ENCODE results near the gene CD180. TPM values are rescaled to one million over a fixed set of nuclear protein-coding genes. Genes with fewer than 3 reads are reported as not detected.

The CD180 gene
- total RNA-seq, 1 experiment from 2014 or later, result not detected

GRCh38 chr5:67241326-67241725, 44.7 kb upstream of the CD180 start:
- Histone ChIP-seq H3K27me3 (ENCODE audit: insufficient read depth, low read length) (no peaks in the 10 kb centered on the region), H3K36me3 (ENCODE audit: control insufficient read depth in 1 of 2, insufficient read depth in 2 of 2, low read length in 2 of 2) (no peaks in the 10 kb centered on the region), H3K9me2 (ENCODE audit: insufficient read depth) (no peaks in the 10 kb centered on the region), H3K9me3 (ENCODE audit: control insufficient read depth in 1 of 2, insufficient read depth in 1 of 2, low read depth in 1 of 2, low read length in 2 of 2) (no peaks in the 10 kb centered on the region), H3K27ac (ENCODE audit: low read depth, low read length) (no peak overlapping the region), H3K4me2 (ENCODE audit: low read length) (no peak overlapping the region), H3K9ac (ENCODE audit: low read length) (no peak overlapping the region), H3K79me2 (ENCODE audit: insufficient read depth, low read length) (no peaks in the 10 kb centered on the region), H3K4me3 (replicated peaks in 1 of 2; ENCODE audit: low read depth in 1 of 2, low read length in 2 of 2) (no peak overlapping the region), H4K20me1 (ENCODE audit: insufficient read depth) (no peaks in the 10 kb centered on the region), H3K4me1 (ENCODE audit: control insufficient read depth in 1 of 2, insufficient read depth in 2 of 2, low read length in 2 of 2) (no peaks in the 10 kb centered on the region), H2AFZ (ENCODE audit: low read depth, low read length, poor library complexity, severe bottlenecking) (no peak overlapping the region)
- DNase-seq (ENCODE audit: low read depth, low spot score) (no peak), ATAC-seq (no peak)
- intact Hi-C loops (cut with micrococcal nuclease), result loop anchor here (10.0 kb wide), 2 partner anchors 253 to 1223 kb away; no protein-coding TSS in a partner anchor
- POLR2A ChIA-PET, result no interaction called here
- TF ChIP-seq SP1 (IDR thresholded peaks at IDR 0.05; ENCODE audit: low read depth) (no peak), MAX (IDR thresholded peaks at IDR 0.05) (no peak), ZNF274 (IDR thresholded peaks at IDR 0.05; ENCODE audit: low read depth, low read length) (no peak), CEBPB (IDR thresholded peaks at IDR 0.05; ENCODE audit: low read depth) (no peak), ATF3 (IDR thresholded peaks at IDR 0.05) (no peak), FOSL1 (IDR thresholded peaks at IDR 0.05; ENCODE audit: low read depth) (no peak), TCF7L2 (IDR thresholded peaks at IDR 0.05; ENCODE audit: borderline replicate concordance, extremely low read depth, insufficient read depth, insufficient read length) (no peak), REST (IDR thresholded peaks at IDR 0.05; ENCODE audit: low read depth) (no peak), RAD21 (IDR thresholded peaks at IDR 0.05; ENCODE audit: low read depth) (no peak), POLR2A (IDR thresholded peaks at IDR 0.05; ENCODE audit: borderline replicate concordance, extremely low read depth, insufficient read depth, insufficient read length) (no peak), CBX3 (IDR thresholded peaks at IDR 0.05; ENCODE audit: low read depth) (no peak), ELF1 (IDR thresholded peaks at IDR 0.05; ENCODE audit: borderline replicate concordance, low read depth) (no peak), YY1 (IDR thresholded peaks at IDR 0.05; ENCODE audit: extremely low read depth, insufficient replicate concordance, low read depth, low read length) (no peak), EZH2 (IDR thresholded peaks at IDR 0.05) (no peak), SIN3A (IDR thresholded peaks at IDR 0.05; ENCODE audit: low read depth) (no peak), POLR2AphosphoS5 (IDR thresholded peaks at IDR 0.05; ENCODE audit: low read depth, low read length) (no peak), ZBTB33 (IDR thresholded peaks at IDR 0.05; ENCODE audit: extremely low read depth, insufficient replicate concordance, low read length) (no peak), CTCF (IDR thresholded peaks at IDR 0.05 in 2 of 3, conservative IDR thresholded peaks at IDR 0.05 in 1 of 3; ENCODE audit: borderline replicate concordance in 1 of 3, insufficient read depth in 1 of 3, low read depth in 2 of 3, low read length in 2 of 3) (no peak)
- BruUV-seq (replicated peaks), result no TSS peak
- RAD21 ChIA-PET (ENCODE audit: low non-redundant PET in 1 of 2, low total read pairs in 2 of 2, uncharacterized antibody in 2 of 2, unreplicated experiment in 2 of 2), result no interaction called here
- CTCF ChIA-PET, result no interaction called here

All from HCT116 (cell line).